Subcutaneous adipose tissue (tissue), 4 donors: ENCODE measurements around the gene CCR5. TPM values are rescaled to one million over a fixed set of nuclear protein-coding genes. Genes with fewer than 3 reads are reported as not detected.

Experiments
- CTCF ChIP-seq: fragments of 450-650 bp; IDR thresholded peaks from one replicate; pipeline ENCODE4 v1.5.1; 2016; ENCODE audit warnings: low read depth, mild to moderate bottlenecking, control low read depth, antibody characterized with exemption, moderate library complexity
- total RNA-seq, 4 donors: library from RNA; depleted of rRNA; stranded (reverse); fragments of >200 nt; gene quantifications; one replicate each; pipeline ENCODE4 v1.1.0, GENCODE V29; 2016

Gene CCR5
- total RNA-seq, 4 donors from 2014 or later, result 0.88 to 11.0 TPM; not detected in 2

- TF ChIP-seq CTCF, result no peak
Measured at GRCh38 chr3:46360907-46361306, 9.8 kb upstream of the CCR5 start.

- no peak for TF ChIP-seq CTCF
Measured at GRCh38 chr3:46361408-46362283, 9.1 kb upstream of the CCR5 start.

- no peak for TF ChIP-seq CTCF
Measured at GRCh38 chr3:46365041-46365440, 5.7 kb upstream of the CCR5 start.

- no peak for TF ChIP-seq CTCF
Measured at GRCh38 chr3:46365737-46366524, 4.8 kb upstream of the CCR5 start.

- no peak for TF ChIP-seq CTCF
Measured at GRCh38 chr3:46367811-46368210, 2.9 kb upstream of the CCR5 start.

- TF ChIP-seq CTCF, result no peak
Measured at GRCh38 chr3:46368569-46368968, 2.2 kb upstream of the CCR5 start.

- no peak for TF ChIP-seq CTCF
Measured at GRCh38 chr3:46369151-46369550, 1.6 kb upstream of the CCR5 start.
